DOHH2 (cell line): ENCODE measurements around the gene PSMB10.

Experiments used
- EZH2phosphoT487 ChIP-seq: fragments of 200-600 bp; sonication (generic); IDR thresholded peaks from 2 replicates; pipeline ENCODE4 v1.6.1; 2017; ENCODE audit warnings: borderline replicate concordance, mild to moderate bottlenecking, antibody characterized with exemption, low read length, moderate library complexity, mixed read lengths
- TF ChIP-seq, protein P1 (sequence below): fragments of 200-600 bp; sonication (generic); IDR thresholded peaks from one replicate; pipeline ENCODE4 v1.5.1; 2014; ENCODE audit warnings: antibody characterized with exemption, mild to moderate bottlenecking, low read depth, low read length; ENCODE audit not compliant: poor library complexity, severe bottlenecking

DNA sequence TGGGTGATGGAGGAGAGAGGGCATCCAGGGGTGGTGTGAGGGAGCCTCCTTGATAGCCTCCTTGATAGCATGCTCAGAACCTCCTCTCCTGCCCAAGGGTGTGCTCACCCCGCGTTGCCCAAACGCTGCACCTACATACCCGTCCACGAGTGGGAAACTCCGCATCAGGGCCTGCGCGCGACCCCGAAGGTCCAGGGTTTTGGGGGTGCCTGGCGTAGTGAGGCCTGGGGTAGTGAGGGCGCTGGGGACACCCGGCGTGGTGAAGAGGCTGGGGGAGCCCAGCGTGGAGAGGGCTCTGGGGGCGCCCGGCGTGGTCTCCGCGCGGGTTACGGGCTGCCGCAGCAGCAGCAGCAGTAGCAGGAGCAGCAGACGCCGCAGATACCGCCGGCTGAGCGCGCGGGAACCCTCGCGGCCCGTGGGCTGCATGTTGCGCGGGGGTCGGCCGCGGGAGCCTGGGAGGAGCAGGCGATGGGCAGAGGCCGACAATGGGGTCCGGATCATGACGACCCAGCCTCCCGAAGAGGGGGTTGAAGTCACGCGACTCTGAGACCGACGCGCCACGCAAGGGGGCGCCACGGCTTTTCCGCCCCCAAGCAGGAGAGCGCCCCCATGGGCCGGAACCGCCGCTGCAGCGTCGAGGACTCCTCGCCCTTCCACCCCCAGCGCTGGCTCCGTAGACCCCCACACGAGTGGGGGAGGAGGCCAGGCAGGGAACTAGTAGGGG lies 43.5 kb upstream of the PSMB10 start, which contains the start of gene DPEP3:
- TF ChIP-seq, protein P1, sequence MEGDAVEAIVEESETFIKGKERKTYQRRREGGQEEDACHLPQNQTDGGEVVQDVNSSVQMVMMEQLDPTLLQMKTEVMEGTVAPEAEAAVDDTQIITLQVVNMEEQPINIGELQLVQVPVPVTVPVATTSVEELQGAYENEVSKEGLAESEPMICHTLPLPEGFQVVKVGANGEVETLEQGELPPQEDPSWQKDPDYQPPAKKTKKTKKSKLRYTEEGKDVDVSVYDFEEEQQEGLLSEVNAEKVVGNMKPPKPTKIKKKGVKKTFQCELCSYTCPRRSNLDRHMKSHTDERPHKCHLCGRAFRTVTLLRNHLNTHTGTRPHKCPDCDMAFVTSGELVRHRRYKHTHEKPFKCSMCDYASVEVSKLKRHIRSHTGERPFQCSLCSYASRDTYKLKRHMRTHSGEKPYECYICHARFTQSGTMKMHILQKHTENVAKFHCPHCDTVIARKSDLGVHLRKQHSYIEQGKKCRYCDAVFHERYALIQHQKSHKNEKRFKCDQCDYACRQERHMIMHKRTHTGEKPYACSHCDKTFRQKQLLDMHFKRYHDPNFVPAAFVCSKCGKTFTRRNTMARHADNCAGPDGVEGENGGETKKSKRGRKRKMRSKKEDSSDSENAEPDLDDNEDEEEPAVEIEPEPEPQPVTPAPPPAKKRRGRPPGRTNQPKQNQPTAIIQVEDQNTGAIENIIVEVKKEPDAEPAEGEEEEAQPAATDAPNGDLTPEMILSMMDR = peak; percentile 17
- no peak for TF ChIP-seq EZH2phosphoT487
